ENCODE data around the gene GPN1. TPM values are rescaled to one million over a fixed set of nuclear protein-coding genes. Genes with fewer than 3 reads are reported as not detected.

GPN1 gene
- polyA plus RNA-seq, 2 of the 4 experiments (the other 2 are of a cell fraction), result 59.8 to 98.9 TPM

- ATAC-seq, result no peak
- POLR2A ChIA-PET, result no interaction called here
Measured at GRCh38 chr2:27638709-27639108, 9.9 kb downstream of the GPN1 start.

GRCh38 chr2:27640722-27641245 is 11.9 kb downstream of the GPN1 start:
- Histone ChIP-seq H3K4me2 (no peak overlapping the region), H3K27ac (no peak overlapping the region), H3K4me1 (no peaks in the 10 kb centered on the region), H3K4me3 (no peak overlapping the region), H3K9me3 (no peaks in the 10 kb centered on the region)
- no peak for DNase-seq (ENCODE audit: low read depth in 1 of 2, low spot score in 1 of 2)
- no peak for FAIRE-seq
- POLR2A ChIA-PET, result interaction anchor here (0.6 to 1.1 kb wide), 4 partner anchors 12 to 37 kb away, joined by 3 to 5 read pairs (median 4); partner anchors contain the start of genes CCDC121 and GPN1
- TF ChIP-seq HEYL (CRISPR knock-in tag; IDR thresholded peaks at IDR 0.05) (no peak), BHLHE40 (IDR thresholded peaks at IDR 0.05; ENCODE audit: low read depth, low read length) (no peak), ZSCAN20 (CRISPR knock-in tag; IDR thresholded peaks at IDR 0.05) (no peak), TFCP2L1 (CRISPR knock-in tag; IDR thresholded peaks at IDR 0.05) (no peak), MAZ (IDR thresholded peaks at IDR 0.05; ENCODE audit: borderline replicate concordance, low read depth, low read length) (no peak), ATOH8 (CRISPR knock-in tag; IDR thresholded peaks at IDR 0.05; ENCODE audit: low read depth) (no peak), HMGXB4 (CRISPR knock-in tag; IDR thresholded peaks at IDR 0.05; ENCODE audit: borderline replicate concordance) (no peak), KDM5A (IDR thresholded peaks at IDR 0.05) (no peak), MYC (IDR thresholded peaks at IDR 0.05; ENCODE audit: borderline replicate concordance, low read length) (no peak), JUNB (IDR thresholded peaks at IDR 0.05) (no peak), EP300 (IDR thresholded peaks at IDR 0.05) (no peak), RNF2 (IDR thresholded peaks at IDR 0.05; ENCODE audit: borderline replicate concordance, low read depth) (no peak), ZFP36 (IDR thresholded peaks at IDR 0.05; ENCODE audit: borderline replicate concordance, partially characterized antibody) (no peak), ZNF302 (CRISPR knock-in tag; IDR thresholded peaks at IDR 0.05) (no peak), POLR2A (IDR thresholded peaks at IDR 0.05; ENCODE audit: low read length) (no peak), EHF (CRISPR knock-in tag; IDR thresholded peaks at IDR 0.05) (no peak), HOXB13 (CRISPR knock-in tag; IDR thresholded peaks at IDR 0.05; ENCODE audit: low read depth) (no peak), RAD21 (conservative IDR thresholded peaks at IDR 0.05 in 1 of 2, IDR thresholded peaks at IDR 0.05 in 1 of 2) (no peak), EHMT2 (IDR thresholded peaks at IDR 0.05; ENCODE audit: low read depth) (no peak)
- CTCF ChIA-PET, result interaction anchor here (0.8 kb wide), 1 partner anchor 42 kb away, joined by 5 read pairs; no protein-coding TSS in a partner anchor
- no peak for ATAC-seq
- 87% methylated on average over 2 of the region's 2 CpGs for WGBS (ENCODE audit: missing lambda C conversion rate)

More at GRCh38 chr2:27638709-27639108, 9.9 kb downstream of the GPN1 start:
- Histone ChIP-seq H3K9me3 (no peaks in the 10 kb centered on the region), H3K4me1 (no peaks in the 10 kb centered on the region), H3K4me2 (no peak overlapping the region), H3K27ac (no peak overlapping the region), H3K4me3 (no peak overlapping the region)
- 88% methylated on average over 3 of the region's 3 CpGs for WGBS (ENCODE audit: missing lambda C conversion rate)
- CTCF ChIA-PET, result interaction anchor here (1.5 kb wide), 1 partner anchor 45 kb away, joined by 5 read pairs; no protein-coding TSS in a partner anchor
- FAIRE-seq (no peak), DNase-seq (ENCODE audit: low read depth in 1 of 2, low spot score in 1 of 2) (no peak)
- no peak for TF ChIP-seq REST (IDR thresholded peaks at IDR 0.05)

Measured in A549 (cell line).